HG02571 (cell line): ENCODE measurements around the gene RPL37A.
"Not testable (repeated sequence)": the region's sequence is repeated elsewhere in the genome, so short reads cannot be mapped to it uniquely, and the experiment has no call there.

ENCODE experiments used
- ATAC-seq: cut with Tn5 transposase; IDR thresholded peaks from one replicate; pipeline ENCODE4 v1.9.1; 2021; ENCODE audit warnings: mild to moderate bottlenecking, moderate library complexity; ENCODE audit not compliant: unreplicated experiment

Gene RPL37A

DNA sequence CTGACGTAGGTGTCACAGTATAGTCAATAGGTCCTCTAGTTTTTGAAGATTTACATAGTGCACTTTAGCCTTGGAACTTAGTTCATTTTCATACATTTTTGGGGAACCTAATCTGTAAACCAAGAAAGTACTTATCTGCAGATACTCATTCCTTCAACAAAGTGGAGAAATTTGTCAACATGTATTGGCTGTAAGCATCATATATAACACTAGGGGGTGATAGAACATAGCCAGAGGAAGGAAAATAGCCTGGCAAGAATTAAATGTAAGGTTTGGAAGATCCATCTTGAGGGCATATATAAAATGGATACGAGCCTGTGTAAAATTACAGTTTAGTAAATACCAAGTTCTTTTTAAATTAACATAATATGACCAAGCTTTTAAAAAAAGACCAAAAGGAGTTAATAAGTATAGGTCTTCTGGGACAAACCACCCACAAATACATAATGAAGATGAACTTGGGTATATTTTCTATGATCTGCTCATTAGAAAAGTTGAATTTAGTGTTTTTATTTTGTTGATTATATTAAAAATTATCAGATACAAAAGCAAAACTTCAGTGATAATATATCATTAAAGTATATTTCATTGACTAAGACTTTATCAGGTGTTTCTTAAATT is 18.2 kb downstream of the RPL37A start:
- ATAC-seq, result no peak

- ATAC-seq, result no peak
These were observed 19.0 kb downstream of the RPL37A start for GRCh38 chr2:216517447-216518225.

- not testable (repeated sequence) for ATAC-seq
These were observed 20.0 kb downstream of the RPL37A start for GRCh38 chr2:216518566-216519119.

GRCh38 chr2:216519154-216519762 is 20.6 kb downstream of the RPL37A start:
- no peak for ATAC-seq

GRCh38 chr2:216520112-216520511 is 21.5 kb downstream of the RPL37A start:
- no peak for ATAC-seq

GRCh38 chr2:216522892-216523502 is 24.4 kb downstream of the RPL37A start:
- ATAC-seq, result no peak

DNA sequence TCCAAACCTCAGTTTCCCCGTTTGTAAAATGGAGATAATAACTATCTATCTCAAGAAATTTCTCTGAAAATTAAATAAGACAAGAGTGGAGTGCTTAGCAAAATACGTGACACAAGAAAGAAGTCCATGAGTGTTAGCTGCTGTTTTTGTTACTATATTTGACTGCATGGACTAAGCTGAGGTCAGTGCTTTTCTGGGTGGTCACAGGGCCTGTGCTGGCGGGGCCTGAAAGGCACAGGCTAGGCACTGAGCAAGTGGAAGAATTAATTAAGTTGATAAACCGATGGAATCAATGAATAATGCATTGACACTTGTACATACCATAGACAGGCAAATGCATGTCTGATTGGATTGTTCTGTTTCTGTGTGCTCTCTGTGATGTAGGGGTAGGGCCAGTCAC is 27.3 kb downstream of the RPL37A start:
- no peak for ATAC-seq

GRCh38 chr2:216526939-216527338 is 28.3 kb downstream of the RPL37A start:
- no peak for ATAC-seq

GRCh38 chr2:216527600-216527999 is 29.0 kb downstream of the RPL37A start:
- no peak for ATAC-seq

DNA sequence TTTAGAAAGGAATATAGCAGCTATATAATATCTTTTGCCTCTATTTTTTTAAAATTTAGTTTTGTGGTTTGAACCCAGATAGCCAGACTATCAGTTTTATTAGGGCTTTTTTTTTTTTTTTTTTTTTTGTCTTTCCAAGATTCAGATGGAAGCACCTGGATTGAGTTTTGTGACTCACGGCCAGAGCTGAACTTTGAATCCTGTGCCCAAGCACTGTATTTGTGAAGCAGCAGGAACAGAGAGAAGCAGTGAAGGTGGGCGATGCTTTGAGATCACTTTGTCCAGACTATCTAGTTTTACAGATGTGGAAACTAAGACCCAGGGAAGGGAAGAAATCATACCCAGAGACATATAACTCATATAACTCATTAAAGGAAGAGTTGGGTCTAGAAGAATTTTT is 33.9 kb downstream of the RPL37A start:
- ATAC-seq, result no peak

- ATAC-seq, result no peak
These were observed 35.0 kb downstream of the RPL37A start for GRCh38 chr2:216533609-216534008.

DNA sequence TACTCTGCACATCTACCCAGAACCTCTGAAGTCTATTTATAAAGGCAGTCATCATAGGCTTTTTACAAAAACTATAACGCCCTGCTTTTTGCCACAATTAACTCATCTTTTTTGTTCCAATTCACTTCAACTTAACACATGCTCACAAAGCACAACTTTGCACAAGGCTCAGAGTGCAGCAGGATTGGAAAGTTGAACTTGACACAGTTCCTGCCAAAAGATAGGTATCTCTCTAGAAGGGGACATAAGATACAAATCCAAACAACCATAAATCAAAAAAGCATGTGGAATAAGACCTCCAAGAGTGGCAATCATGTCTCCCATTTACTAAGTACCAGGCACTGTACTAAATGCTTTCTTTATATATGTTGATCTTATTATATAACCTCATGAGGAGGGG is 36.2 kb downstream of the RPL37A start:
- no peak for ATAC-seq

GRCh38 chr2:216535454-216535995 is 36.9 kb downstream of the RPL37A start:
- no peak for ATAC-seq

GRCh38 chr2:216536734-216537210 is 38.1 kb downstream of the RPL37A start:
- ATAC-seq, result no peak

DNA sequence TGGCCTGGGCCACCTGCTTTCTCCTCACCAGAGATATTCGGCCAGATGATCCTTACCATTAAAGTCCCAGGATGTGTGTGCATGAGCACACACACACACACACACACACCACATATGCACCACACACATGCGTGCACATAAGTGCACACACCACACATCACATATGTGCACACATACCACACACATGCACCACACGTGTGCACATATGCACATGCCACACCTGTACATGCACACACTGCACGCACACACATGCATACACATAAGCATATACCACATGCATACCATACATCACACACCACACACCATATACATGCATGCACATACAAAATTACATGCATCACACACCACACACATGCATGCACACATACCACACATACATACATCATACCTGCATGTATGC is 38.7 kb downstream of the RPL37A start:
- ATAC-seq, result no peak

DNA sequence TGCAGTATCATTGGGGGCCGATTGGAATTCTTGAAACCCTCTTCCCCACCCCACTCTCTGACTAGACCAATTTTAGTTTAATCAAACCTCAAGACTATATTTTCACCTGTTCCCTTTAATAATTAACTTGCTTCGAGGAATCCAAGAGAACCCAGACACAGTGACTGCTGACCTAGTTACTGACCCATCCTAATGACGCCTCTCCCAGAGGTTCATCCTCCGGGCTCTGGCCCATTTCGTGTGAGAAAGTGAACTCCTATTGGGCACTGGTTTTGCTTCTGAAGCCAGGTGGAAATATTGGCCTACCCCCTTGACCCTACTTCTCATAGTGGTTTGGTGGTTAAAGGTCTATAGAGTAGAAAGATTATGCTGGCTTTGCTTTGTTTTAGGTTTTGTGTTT is 39.9 kb downstream of the RPL37A start:
- ATAC-seq, result no peak

GRCh38 chr2:216539120-216539519 is 40.5 kb downstream of the RPL37A start:
- ATAC-seq, result no peak

- no peak for ATAC-seq
These were observed 41.2 kb downstream of the RPL37A start for GRCh38 chr2:216539791-216540241.

GRCh38 chr2:216540920-216541319 is 42.3 kb downstream of the RPL37A start:
- ATAC-seq, result no peak

- ATAC-seq, result no peak
These were observed 42.9 kb downstream of the RPL37A start for GRCh38 chr2:216541505-216541904.

GRCh38 chr2:216545359-216545758 is 46.7 kb downstream of the RPL37A start:
- ATAC-seq, result no peak
